SK-N-MC (cell line): Measurements from ENCODE around the gene GJB5.

Source experiments
- DNase-seq: peaks from one replicate; pipeline ENCODE4 v3.0.0-alpha.2; 2011; ENCODE audit warnings: low read depth, low spot score
- H3K27ac ChIP-seq: fragments of 200-600 bp; sonication (generic); 2 replicates; pipeline ENCODE4 v1.5.1; 2016; ENCODE audit warnings: mixed run types
- H3K36me3 ChIP-seq: fragments of 200-600 bp; sonication (generic); 2 replicates; pipeline ENCODE4 v1.6.1; 2017; ENCODE audit warnings: antibody characterized with exemption, low read length, mixed read lengths; ENCODE audit not compliant: insufficient read depth
- H3K4me3 ChIP-seq: fragments of 200-600 bp; sonication (generic); 2 replicates; pipeline ENCODE4 v1.5.1; 2016
- H3K9ac ChIP-seq: fragments of 200-600 bp; sonication (generic); 2 replicates; pipeline ENCODE4 v1.8.0; 2017; ENCODE audit warnings: mixed run types, mixed read lengths; ENCODE audit not compliant: insufficient read length
- H3K9me3 ChIP-seq: fragments of 200-600 bp; sonication (generic); 2 replicates; pipeline ENCODE4 v1.6.1; 2017; ENCODE audit warnings: low read depth, mild to moderate bottlenecking, antibody characterized with exemption, low read length, moderate library complexity, mixed read lengths
- EZH2 ChIP-seq: fragments of 200-600 bp; sonication (generic); IDR thresholded peaks from one replicate; pipeline ENCODE4 v1.6.1; 2017; ENCODE audit warnings: antibody characterized with exemption
- FOXP2 ChIP-seq: optimal IDR thresholded peaks from 2 replicates; pipeline ENCODE3; 2011; ENCODE audit warnings: mild to moderate bottlenecking, moderate library complexity; ENCODE audit not compliant: insufficient read depth; ENCODE audit errors: extremely low read length, control extremely low read depth
- POLR2AphosphoS5 ChIP-seq: IDR thresholded peaks from 2 replicates; pipeline ENCODE4 v1.6.1; 2012; ENCODE audit warnings: mild to moderate bottlenecking, low read depth, low read length, borderline replicate concordance

GJB5 gene

DNA sequence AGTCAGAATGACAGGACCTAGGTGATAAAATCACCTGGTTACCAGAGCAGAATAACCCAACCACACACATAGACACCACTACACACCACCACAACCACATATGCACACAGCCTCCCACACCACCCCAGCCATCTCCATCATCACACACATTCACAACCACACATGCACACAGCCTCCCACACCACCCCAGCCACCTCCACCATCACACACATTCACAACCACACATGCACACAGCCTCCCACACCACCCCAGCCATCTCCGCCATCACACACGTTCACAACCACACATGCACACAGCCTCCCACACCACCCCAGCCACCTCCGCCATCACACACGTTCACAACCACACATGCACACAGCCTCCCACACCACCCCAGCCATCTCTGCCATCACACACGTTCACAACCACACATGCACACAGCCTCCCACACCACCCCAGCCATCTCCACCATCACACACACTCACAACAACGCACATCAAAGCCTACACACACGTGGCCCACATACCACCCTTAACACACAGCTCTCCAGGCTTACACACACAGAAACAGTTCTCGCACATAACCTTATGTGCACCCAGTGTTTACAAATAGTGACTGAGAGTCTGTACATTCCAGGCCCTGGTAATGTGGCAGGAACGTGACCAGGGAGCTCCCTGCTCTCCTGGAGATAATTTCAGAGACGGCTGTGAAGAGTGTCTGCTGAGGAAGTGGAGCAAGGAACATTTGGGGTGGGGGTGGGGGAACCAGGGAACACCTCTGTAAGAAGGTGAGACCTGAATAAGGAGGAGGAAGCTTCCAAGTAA, 22.9 kb downstream of the GJB5 start:
- Histone ChIP-seq H3K4me3 (no peak overlapping the region), H3K36me3 (no peaks in the 10 kb centered on the region), H3K9ac (no peak overlapping the region), H3K27ac (no peak overlapping the region), H3K9me3 (no peaks in the 10 kb centered on the region)
- no peak for TF ChIP-seq POLR2AphosphoS5
- TF ChIP-seq FOXP2 = no peak
- no peak for TF ChIP-seq EZH2
- no peak for DNase-seq

DNA sequence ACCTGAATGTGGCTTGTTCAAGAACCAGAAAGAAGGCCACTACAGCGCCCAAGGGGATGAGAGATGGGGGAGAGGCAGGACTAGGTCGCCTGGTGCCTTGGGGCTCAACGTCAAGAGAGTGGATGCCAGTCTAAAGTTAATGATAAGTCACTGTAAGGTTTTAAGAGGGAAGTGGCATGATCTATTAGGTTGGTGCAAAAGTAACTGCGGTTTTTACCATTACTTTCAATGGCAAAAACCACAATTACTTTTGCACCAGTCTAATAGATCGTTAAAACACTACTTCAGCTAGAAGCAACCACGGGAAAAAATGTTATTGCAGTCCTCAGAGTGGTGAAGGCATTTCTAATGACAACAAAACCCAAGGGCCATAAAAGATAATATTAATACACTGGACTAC, 23.5 kb downstream of the GJB5 start:
- no peak for DNase-seq
- Histone ChIP-seq H3K9ac (no peak overlapping the region), H3K4me3 (no peak overlapping the region), H3K36me3 (no peaks in the 10 kb centered on the region), H3K27ac (no peak overlapping the region), H3K9me3 (no peaks in the 10 kb centered on the region)
- TF ChIP-seq EZH2 = no peak
- no peak for TF ChIP-seq POLR2AphosphoS5
- no peak for TF ChIP-seq FOXP2

DNA sequence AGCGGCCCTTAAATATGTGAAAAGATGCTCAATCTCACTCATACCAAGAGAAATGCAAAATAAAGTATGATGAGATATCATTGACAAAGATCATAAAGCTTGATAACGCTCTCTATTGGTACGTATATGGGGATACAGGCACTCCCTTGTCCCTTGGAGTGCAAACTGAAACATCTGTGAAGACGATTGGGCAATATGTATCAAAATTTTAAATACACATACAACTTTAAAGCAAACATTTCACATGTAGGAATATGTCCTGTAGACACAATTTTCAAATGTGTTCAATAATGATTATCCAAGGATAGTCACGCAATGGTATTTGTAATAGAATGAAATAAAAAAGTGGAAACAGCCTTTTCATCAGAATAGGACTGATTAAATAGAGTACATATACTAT, 24.2 kb downstream of the GJB5 start:
- no peaks in the 10 kb centered on the region for H3K36me3 ChIP-seq
- no peak for DNase-seq
- no peak overlapping the region for H3K27ac ChIP-seq
- no peak overlapping the region for H3K9ac ChIP-seq
- TF ChIP-seq FOXP2 (no peak), POLR2AphosphoS5 (no peak), EZH2 (no peak)
- no peak overlapping the region for H3K4me3 ChIP-seq
- H3K9me3 ChIP-seq = no peaks in the 10 kb centered on the region

DNA sequence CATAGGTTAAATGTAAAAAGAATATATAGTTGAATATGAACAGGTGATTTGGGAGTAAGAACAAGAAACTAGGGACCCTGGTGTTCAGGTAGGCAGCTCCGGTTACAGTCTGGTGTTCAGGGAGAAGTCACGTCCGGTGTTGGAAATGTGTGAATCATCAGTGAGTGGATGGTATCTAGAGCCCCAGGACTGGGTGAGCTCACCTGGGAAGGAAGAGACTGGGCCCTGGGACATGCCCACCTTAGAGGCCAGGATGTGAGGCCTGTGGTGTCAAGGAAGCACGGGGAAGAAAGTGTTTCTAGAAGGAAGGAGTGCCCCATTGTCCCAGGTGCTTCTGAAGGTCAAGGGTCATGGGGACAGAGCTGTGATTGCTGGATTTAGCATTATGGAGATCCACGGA, 24.7 kb downstream of the GJB5 start:
- Histone ChIP-seq H3K9me3 (no peaks in the 10 kb centered on the region), H3K4me3 (no peak overlapping the region), H3K9ac (no peak overlapping the region), H3K36me3 (no peaks in the 10 kb centered on the region), H3K27ac (no peak overlapping the region)
- TF ChIP-seq POLR2AphosphoS5 (no peak), EZH2 (no peak), FOXP2 (no peak)
- no peak for DNase-seq

DNA sequence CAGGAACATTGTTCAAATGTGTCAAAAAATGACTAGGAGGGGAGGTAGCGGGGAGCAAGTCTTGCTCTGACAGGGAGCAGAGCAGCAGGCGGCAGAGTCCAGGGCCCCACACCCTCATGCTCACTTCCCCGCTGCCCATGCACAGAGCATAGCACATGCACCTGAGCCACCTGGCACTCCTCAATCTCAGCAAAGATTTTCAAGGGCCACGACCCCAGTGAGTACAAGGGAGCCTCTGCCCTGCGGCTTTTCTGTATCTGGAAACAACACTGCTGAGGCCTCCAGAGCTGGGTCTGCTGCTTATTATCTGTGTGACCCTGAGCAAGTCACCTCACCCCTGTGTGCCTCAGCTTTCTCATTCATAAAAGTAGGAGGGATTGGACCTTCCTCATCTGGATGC, 25.1 kb downstream of the GJB5 start:
- no peaks in the 10 kb centered on the region for H3K9me3 ChIP-seq
- H3K9ac ChIP-seq = no peak overlapping the region
- no peaks in the 10 kb centered on the region for H3K36me3 ChIP-seq
- H3K4me3 ChIP-seq = no peak overlapping the region
- TF ChIP-seq POLR2AphosphoS5 = no peak
- no peak for TF ChIP-seq FOXP2
- TF ChIP-seq EZH2 = no peak
- DNase-seq = no peak
- H3K27ac ChIP-seq = no peak overlapping the region

DNA sequence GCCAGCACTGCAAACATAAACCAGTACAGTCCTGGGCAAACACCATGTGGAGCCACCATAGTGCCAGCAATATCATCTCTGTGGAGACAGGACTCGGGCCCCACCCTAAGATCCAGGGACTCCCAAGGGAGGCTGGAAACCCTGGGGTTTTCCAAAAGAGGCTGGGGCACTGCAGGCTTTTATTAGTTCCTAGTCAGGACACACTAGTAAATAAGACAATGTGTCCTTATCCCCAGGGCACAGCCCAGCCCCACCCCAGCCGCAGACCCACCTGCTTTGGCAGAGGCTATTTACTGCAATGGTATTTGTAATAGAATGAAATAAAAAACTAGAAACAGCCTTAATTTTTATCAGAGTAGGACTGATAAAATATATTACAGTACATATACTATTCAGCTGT, 25.7 kb downstream of the GJB5 start:
- H3K9ac ChIP-seq = no peak overlapping the region
- H3K36me3 ChIP-seq = no peaks in the 10 kb centered on the region
- H3K9me3 ChIP-seq = no peaks in the 10 kb centered on the region
- H3K27ac ChIP-seq = no peak overlapping the region
- H3K4me3 ChIP-seq = no peak overlapping the region
- TF ChIP-seq POLR2AphosphoS5 = no peak
- no peak for TF ChIP-seq FOXP2
- TF ChIP-seq EZH2 = no peak
- DNase-seq = no peak

DNA sequence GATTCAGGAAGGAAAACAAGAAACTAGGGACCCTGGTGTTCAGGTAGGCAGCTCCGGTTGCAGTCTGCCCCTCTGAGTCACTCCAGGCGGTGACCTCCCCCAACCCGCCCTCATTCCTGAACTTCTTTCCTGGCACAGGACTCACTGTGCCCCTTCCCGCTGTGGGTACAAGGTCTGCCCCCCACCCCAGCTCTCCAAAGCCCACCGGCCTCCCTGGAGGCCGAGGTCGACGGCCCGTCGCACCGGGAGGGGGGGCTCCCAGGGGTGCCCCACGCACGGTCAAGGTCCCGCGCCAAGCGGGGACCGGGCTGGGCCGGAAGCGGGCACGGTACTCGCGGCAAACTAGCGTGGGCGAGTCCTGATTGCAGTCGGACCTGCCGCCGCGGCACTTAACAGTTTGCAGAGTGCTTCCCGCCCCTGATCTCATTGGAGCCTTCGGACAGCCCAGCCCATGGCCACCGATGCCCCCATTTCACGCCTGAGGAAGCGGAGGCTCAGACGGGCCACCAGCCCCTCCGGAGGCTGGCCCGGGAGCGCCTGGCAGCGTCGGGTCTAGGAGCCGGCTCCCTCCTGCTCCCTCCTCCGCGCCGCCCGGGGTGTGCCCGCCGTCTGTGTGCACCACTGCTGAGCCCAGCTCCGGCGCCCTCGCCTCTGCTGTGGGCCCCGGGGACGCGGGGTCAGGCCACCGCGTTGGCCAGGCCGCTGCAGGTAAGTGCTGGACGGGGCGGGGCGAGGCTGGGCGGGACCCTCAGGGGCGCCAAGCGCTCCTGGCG, 26.4 kb downstream of the GJB5 start, which contains the start of gene GJB3:
Gene GJB3 (plus strand): TSS at position 144 of the 773 bp plus-strand sequence. CDS start 3,549 bp downstream, outside the sequence.
- Histone ChIP-seq H3K4me3 (peak within 1 kb of the TSS; percentile 53), H3K27ac (no peak within 1 kb of the TSS)

DNA sequence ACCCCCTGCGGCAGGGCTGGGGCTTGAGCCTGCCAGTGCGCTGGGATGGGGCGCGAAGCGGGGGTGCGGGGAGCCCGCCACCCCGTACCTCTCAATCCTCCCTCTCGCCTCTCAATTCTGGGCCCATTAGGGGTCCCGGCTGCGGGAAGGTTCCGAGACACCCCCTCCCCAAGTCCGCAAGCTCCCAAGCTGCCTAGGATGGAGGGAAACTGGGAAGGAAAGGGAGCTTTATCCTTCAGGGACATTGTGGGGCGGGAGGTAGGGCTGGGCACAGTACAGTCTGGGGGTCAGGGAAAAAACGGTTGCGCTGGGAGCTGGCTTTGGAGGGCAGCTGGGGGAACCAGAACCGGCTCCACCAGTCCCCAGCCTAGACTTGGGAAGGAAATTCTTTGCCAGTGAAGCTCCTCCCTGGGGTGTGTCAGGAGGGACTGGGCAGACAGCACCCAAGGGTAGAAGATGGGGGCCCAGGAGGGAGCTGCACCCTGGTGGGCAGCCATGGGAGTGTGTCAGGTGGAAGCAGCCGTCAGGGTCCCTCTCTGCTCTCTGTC, 27.1 kb downstream of the GJB5 start:
- no peak overlapping the region for H3K27ac ChIP-seq
- TF ChIP-seq EZH2 = no peak
- no peak for TF ChIP-seq POLR2AphosphoS5
- TF ChIP-seq FOXP2 = no peak
- no peak overlapping the region for H3K9ac ChIP-seq
- no peaks in the 10 kb centered on the region for H3K36me3 ChIP-seq
- no peaks in the 10 kb centered on the region for H3K9me3 ChIP-seq
- DNase-seq = no peak
- peak overlapping the region; percentile 53 for H3K4me3 ChIP-seq

More for the DNA sequence above, 26.4 kb downstream of the GJB5 start, which contains the start of gene GJB3:
- no peak for TF ChIP-seq POLR2AphosphoS5
- peak; percentile 94 for TF ChIP-seq EZH2
- no peak for TF ChIP-seq FOXP2
- H3K36me3 ChIP-seq = no peaks in the 10 kb centered on the region
- DNase-seq = no peak
- no peak within 1 kb of the TSS for H3K9ac ChIP-seq
- no peaks in the 10 kb centered on the region for H3K9me3 ChIP-seq
